GM12865 (cell line): ENCODE data around the gene LBX1.

ENCODE experiments used
- DNase-seq: peaks from one replicate; pipeline ENCODE4 v3.0.0; 2010; ENCODE audit warnings: low read depth
- H3K4me3 ChIP-seq: 2 replicates; pipeline ENCODE4 v1.5.1; 2011; ENCODE audit warnings: mild to moderate bottlenecking, low read depth, low read length, control low read depth
- CTCF ChIP-seq: IDR thresholded peaks from 2 replicates; pipeline ENCODE4 v1.5.1; 2011; ENCODE audit warnings: low read length, control low read depth, low read depth, inconsistent platforms; ENCODE audit not compliant: insufficient read depth; ENCODE audit errors: missing control alignments

The LBX1 gene

GRCh38 chr10:101229266-101230182 is at the start of gene LBX1:
Gene LBX1, minus strand, starts transcription at chr10:101229463. Its CDS starts 648 bp downstream, at chr10:101228815.
- no peak for DNase-seq
- H3K4me3 ChIP-seq = no peak within 1 kb of the TSS
- no peak for TF ChIP-seq CTCF

- no peak for DNase-seq
- no peak for TF ChIP-seq CTCF
- no peak overlapping the region for H3K4me3 ChIP-seq
Measured at GRCh38 chr10:101273741-101274140, 44.5 kb upstream of the LBX1 start.

GRCh38 chr10:101273330-101273729 is 44.1 kb upstream of the LBX1 start:
- no peak for TF ChIP-seq CTCF
- no peak overlapping the region for H3K4me3 ChIP-seq
- DNase-seq = no peak

- no peak overlapping the region for H3K4me3 ChIP-seq
- DNase-seq = peak; percentile 63
- peak; percentile 84 for TF ChIP-seq CTCF
Measured at GRCh38 chr10:101272229-101272868, 43.1 kb upstream of the LBX1 start.

- DNase-seq = no peak
- H3K4me3 ChIP-seq = no peak overlapping the region
- no peak for TF ChIP-seq CTCF
Measured at GRCh38 chr10:101270763-101271162, 41.5 kb upstream of the LBX1 start.

GRCh38 chr10:101267776-101268175 is 38.5 kb upstream of the LBX1 start:
- TF ChIP-seq CTCF = no peak
- no peak overlapping the region for H3K4me3 ChIP-seq

More at GRCh38 chr10:101267776-101268175, 38.5 kb upstream of the LBX1 start:
- DNase-seq = no peak
